ES-I3 (cell line): ENCODE data around the gene NABP2.
A peak's percentile ranks its signal among the peaks of the same experiment; 100 is the strongest.

Experiments used
- H3K36me3 ChIP-seq: 2 replicates; pipeline ENCODE4 v1.6.1; 2013; ENCODE audit warnings: mild to moderate bottlenecking, low read length, control low read depth, moderate library complexity; ENCODE audit not compliant: insufficient read depth
- H3K4me1 ChIP-seq: 2 replicates; pipeline ENCODE4 v1.6.1; 2013; ENCODE audit warnings: mild to moderate bottlenecking, control low read depth, low read length; ENCODE audit not compliant: insufficient read depth
- H3K9ac ChIP-seq: 2 replicates; pipeline ENCODE4 v1.6.1; 2013; ENCODE audit warnings: low read depth, mild to moderate bottlenecking, low read length, moderate library complexity
- H3K9me3 ChIP-seq: 2 replicates; pipeline ENCODE4 v1.6.1; 2013; ENCODE audit warnings: mild to moderate bottlenecking, low read length, moderate library complexity; ENCODE audit not compliant: control insufficient read depth, insufficient read depth

The NABP2 gene

DNA sequence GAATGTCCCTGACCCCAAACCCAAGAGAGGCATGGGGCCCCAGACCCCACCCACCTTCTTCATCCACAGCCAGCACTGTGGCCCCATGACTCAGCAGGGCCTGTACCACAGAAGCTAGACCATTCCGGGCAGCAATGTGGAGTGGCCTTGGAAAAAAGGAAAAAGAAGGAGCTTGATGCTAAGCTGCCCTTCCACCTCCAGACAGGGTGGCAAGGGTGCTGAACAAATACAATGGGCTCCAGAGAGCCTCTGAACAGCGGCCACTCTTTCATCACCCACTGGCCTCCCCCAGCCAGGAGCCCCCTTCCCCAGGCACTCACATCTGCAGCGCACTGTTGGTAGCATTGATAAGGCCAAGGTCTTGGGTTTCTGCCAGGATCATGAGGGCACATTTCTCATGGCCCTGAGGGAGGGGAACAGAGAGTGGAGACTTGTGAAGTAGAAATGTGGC, 19.6 kb downstream of the NABP2 start:
- H3K4me1 ChIP-seq = no peaks in the 10 kb centered on the region
- H3K9me3 ChIP-seq = no peaks in the 10 kb centered on the region
- peaks cover 16% of the 10 kb centered on the region; the same call in 1 of the 2 replicates for H3K36me3 ChIP-seq
- H3K9ac ChIP-seq = no peak overlapping the region

- Histone ChIP-seq H3K9ac (no peak overlapping the region), H3K36me3 (peaks cover 19% of the 10 kb centered on the region; the same call in 1 of the 2 replicates), H3K4me1 (no peaks in the 10 kb centered on the region), H3K9me3 (no peaks in the 10 kb centered on the region)
Observed at GRCh38 chr12:56244494-56244893, 20.4 kb downstream of the NABP2 start.

- H3K36me3 ChIP-seq = peaks cover 26% of the 10 kb centered on the region
- H3K9ac ChIP-seq = no peak overlapping the region
Observed at GRCh38 chr12:56247923-56248322, 23.8 kb downstream of the NABP2 start.

GRCh38 chr12:56248711-56249110, 24.6 kb downstream of the NABP2 start:
- Histone ChIP-seq H3K9me3 (no peaks in the 10 kb centered on the region), H3K9ac (no peak overlapping the region), H3K36me3 (peaks cover 32% of the 10 kb centered on the region), H3K4me1 (no peaks in the 10 kb centered on the region)

More at GRCh38 chr12:56247923-56248322, 23.8 kb downstream of the NABP2 start:
- Histone ChIP-seq H3K9me3 (no peaks in the 10 kb centered on the region), H3K4me1 (no peaks in the 10 kb centered on the region)

- no peaks in the 10 kb centered on the region for H3K9me3 ChIP-seq
- peaks cover 37% of the 10 kb centered on the region for H3K36me3 ChIP-seq
- H3K4me1 ChIP-seq = peaks cover 12% of the 10 kb centered on the region
- H3K9ac ChIP-seq = no peak overlapping the region
Observed at GRCh38 chr12:56252649-56253048, 28.5 kb downstream of the NABP2 start.

DNA sequence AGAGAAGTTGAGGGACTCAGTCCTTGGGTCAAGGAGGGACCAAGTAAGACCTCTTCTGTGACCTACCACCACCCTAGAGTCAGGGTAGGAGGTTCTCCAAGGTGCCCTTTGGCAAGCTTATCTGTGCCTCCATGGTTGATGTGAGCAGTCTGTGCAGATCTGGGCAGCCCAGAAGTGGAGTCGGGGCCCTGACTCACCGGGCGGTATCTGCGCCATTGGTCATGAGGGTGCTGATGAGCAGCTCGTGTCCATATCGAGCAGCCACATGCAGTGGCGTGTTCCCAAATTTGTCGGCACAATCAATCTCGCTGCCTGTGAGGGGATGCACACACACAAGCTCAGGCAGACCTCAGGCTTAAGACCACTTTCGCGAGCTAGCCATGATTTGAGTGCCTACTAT, 28.9 kb downstream of the NABP2 start:
- Histone ChIP-seq H3K4me1 (peaks cover 12% of the 10 kb centered on the region), H3K36me3 (peaks cover 35% of the 10 kb centered on the region), H3K9ac (no peak overlapping the region), H3K9me3 (no peaks in the 10 kb centered on the region)

- no peaks in the 10 kb centered on the region for H3K9me3 ChIP-seq
- H3K36me3 ChIP-seq = peaks cover 28% of the 10 kb centered on the region
- H3K4me1 ChIP-seq = peaks cover 12% of the 10 kb centered on the region
- no peak overlapping the region for H3K9ac ChIP-seq
Observed at GRCh38 chr12:56255671-56256070, 31.5 kb downstream of the NABP2 start.

GRCh38 chr12:56256326-56256960, 32.3 kb downstream of the NABP2 start:
- H3K36me3 ChIP-seq = peaks cover 28% of the 10 kb centered on the region
- H3K9ac ChIP-seq = no peak overlapping the region

DNA sequence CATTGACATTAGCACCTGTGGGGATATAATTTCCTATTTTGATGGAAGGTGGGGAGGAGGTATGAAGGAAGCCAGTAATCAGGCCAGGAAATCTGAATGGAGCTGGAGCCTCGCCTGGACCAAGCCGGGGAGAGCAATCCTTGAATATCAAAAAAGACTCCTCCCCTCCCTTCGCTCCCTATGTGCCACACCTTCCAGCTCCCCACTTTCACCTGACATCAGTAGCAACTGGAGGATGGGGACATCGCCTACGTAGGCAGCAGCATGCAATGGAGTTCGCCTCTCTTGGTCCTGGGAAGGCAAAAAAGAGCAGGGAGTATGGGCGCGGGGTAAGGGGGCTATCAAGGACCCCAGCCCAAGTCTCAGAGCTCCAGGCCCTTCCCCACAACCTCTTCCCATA, 32.9 kb downstream of the NABP2 start:
- H3K36me3 ChIP-seq = peaks cover 28% of the 10 kb centered on the region
- H3K9me3 ChIP-seq = no peaks in the 10 kb centered on the region
- peaks cover 12% of the 10 kb centered on the region for H3K4me1 ChIP-seq
- peak overlapping the region; percentile 78; the same call in 1 of the 2 replicates for H3K9ac ChIP-seq

More at GRCh38 chr12:56256326-56256960, 32.3 kb downstream of the NABP2 start:
- Histone ChIP-seq H3K4me1 (peaks cover 12% of the 10 kb centered on the region), H3K9me3 (no peaks in the 10 kb centered on the region)

- peaks cover 12% of the 10 kb centered on the region for H3K4me1 ChIP-seq
- no peaks in the 10 kb centered on the region for H3K9me3 ChIP-seq
- peaks cover 23% of the 10 kb centered on the region for H3K36me3 ChIP-seq
- peak overlapping the region; percentile 78 for H3K9ac ChIP-seq
Observed at GRCh38 chr12:56257491-56258067, 33.4 kb downstream of the NABP2 start.

DNA sequence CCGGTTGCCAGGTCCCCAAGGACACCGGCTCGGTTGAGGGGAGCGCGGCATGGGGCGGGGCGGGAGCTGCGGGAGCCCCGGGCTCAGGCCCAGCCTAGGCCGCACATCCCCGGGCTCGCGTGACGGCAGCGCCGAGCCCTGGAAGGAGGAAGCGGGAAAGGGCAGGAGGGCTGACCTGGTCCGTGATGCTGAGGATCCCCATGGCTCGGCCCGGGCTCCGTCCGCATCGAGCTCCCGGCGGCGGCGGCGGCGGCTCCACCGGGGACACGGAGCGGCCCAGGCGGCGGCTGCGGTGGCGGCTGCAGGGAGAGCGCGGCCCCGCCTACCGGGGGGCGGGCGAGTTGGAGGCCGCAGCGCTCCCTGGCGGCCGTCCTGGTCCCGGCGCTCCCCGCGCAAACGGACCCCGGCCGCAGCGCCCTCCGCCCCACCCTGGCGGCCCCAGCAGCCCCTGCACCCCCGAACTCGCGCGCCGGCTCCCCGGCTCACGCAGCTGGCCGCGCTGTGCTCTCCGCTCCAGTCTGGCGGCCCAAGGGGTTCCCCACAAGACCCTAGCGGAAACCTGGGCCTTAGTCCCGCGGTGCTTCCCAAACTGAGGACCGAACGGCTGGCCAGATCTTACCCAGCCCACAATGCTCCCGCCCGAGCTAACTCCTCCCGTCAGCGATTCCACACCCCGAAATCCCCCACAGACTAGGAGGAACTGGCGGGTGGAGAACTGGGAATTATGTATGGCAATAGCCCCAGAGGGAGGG, 34.1 kb downstream of the NABP2 start, which contains the start of gene ANKRD52:
ANKRD52 (minus strand) TSS at position 317 of the 752 bp plus-strand sequence; CDS start at position 202, 115 bp downstream.
- no peaks in the 10 kb centered on the region for H3K9me3 ChIP-seq

DNA sequence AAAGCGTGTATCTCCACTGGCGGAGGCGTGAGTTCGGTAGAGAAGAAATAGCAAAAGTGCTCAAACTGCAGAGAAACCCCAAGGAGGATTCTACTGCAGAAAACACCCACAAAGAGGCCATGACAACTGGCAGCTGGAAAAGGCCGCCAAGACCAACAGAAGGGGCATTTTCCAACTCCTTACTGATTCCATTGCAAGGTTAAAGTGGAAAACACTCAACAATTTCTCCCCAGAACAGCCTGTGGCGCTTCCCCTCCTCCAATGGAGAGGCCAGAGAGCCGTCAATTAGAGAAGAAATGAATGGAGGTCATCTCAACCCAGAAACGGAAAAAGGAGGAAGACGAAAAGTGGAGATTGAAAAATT, 34.7 kb downstream of the NABP2 start:
- H3K36me3 ChIP-seq = peaks cover 12% of the 10 kb centered on the region
- H3K9me3 ChIP-seq = no peaks in the 10 kb centered on the region
- peak overlapping the region; percentile 78; the same call in 1 of the 2 replicates for H3K9ac ChIP-seq
- H3K4me1 ChIP-seq = peaks cover 12% of the 10 kb centered on the region

More for the DNA sequence above, 34.1 kb downstream of the NABP2 start, which contains the start of gene ANKRD52:
- Histone ChIP-seq H3K9ac (peak within 1 kb of the TSS; percentile 78), H3K36me3 (peaks cover 16% of the 10 kb centered on the region), H3K4me1 (peaks cover 12% of the 10 kb centered on the region)

DNA sequence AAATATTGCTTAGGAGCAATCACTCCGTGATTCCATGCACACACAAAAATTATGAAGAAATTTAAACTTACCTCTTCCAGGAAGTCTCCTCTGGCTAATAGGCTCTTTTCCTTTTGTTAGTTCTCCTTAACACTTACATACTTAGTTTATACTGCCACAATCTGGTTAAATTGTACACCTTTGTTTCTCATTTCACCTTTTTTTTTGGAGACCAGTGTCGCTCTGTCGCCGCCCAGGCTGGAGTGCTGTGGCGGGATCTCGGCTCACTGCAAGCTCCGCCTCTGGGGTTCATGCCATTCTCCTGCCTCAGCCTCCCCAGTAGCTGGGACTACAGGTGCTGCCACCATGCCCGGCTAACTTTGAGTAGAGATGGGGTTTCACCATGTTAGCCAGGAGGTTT, 36.2 kb downstream of the NABP2 start:
- no peaks in the 10 kb centered on the region for H3K9me3 ChIP-seq
- H3K4me1 ChIP-seq = peaks cover 12% of the 10 kb centered on the region
- peaks cover 3% of the 10 kb centered on the region; the same call in 1 of the 2 replicates for H3K36me3 ChIP-seq

DNA sequence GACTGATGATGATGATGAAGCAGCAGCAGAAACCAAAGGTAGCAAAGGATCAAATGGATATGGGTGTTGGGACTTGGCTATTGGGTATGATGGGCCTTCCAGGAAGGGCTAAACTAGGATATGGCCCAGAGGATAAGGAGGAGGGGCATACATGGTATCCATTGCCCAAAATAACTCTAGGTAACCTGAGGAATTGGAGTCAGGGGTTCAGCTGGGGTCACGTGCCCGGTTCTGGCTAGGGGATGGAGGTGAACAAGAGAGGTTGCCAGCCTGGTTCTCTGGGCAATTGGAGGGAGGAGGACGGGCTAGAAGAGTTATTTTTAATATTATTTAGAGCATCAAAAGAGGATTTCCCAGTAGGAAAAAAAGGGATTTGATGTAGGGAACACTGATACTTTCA, 36.8 kb downstream of the NABP2 start:
- Histone ChIP-seq H3K9me3 (no peaks in the 10 kb centered on the region), H3K36me3 (no peaks in the 10 kb centered on the region), H3K9ac (no peak overlapping the region), H3K4me1 (peaks cover 12% of the 10 kb centered on the region)

More for the DNA sequence above, 36.2 kb downstream of the NABP2 start:
- H3K9ac ChIP-seq = no peak overlapping the region
